Testis (tissue), 3 donors: ENCODE results near the gene ESR2. TPM values are rescaled to one million over a fixed set of nuclear protein-coding genes. Genes with fewer than 3 reads are reported as not detected.

Experiments
- DNase-seq: peaks from one replicate; pipeline ENCODE4 v3.0.0-alpha.2; 2019
- H3K27ac ChIP-seq, 2 donors: fragments of 200-600 bp; sonication (generic); one replicate each; pipeline ENCODE4 v1.5.1; 2019
- H3K27me3 ChIP-seq: fragments of 200-600 bp; sonication (generic); one replicate; pipeline ENCODE4 v1.5.1; 2019
- H3K36me3 ChIP-seq: fragments of 200-600 bp; sonication (generic); one replicate; pipeline ENCODE4 v1.5.1; 2017; ENCODE audit warnings: low read depth; ENCODE audit errors: missing control alignments
- H3K4me1 ChIP-seq: fragments of 200-600 bp; sonication (generic); one replicate; pipeline ENCODE4 v1.5.1; 2019
- H3K4me3 ChIP-seq, 2 donors: fragments of 200-600 bp; sonication (generic); one replicate each; pipeline ENCODE4 v1.5.1; 2017 to 2019
- H3K9me3 ChIP-seq: fragments of 200-600 bp; sonication (generic); one replicate; pipeline ENCODE4 v1.5.1; 2017
- POLR2A ChIP-seq: fragments of 450-650 bp; IDR thresholded peaks from one replicate; pipeline ENCODE4 v1.6.1; 2017; ENCODE audit warnings: antibody characterized with exemption, mild to moderate bottlenecking, moderate library complexity
- WGBS, 2 donors: methylation state at CpG; one replicate each; pipeline ENCODE4 v1.1.5; 2018; 5-methylcytosine and 5-hydroxymethylcytosine counted together
- intact Hi-C: fragments of 100-400 bp; cut with DNase I; formaldehyde crosslinking; loops from one replicate; pipeline ENCODE4 v1.15.1; 2023; ENCODE audit warnings: low total_unique reads
- polyA plus RNA-seq: library from polyadenylated mRNA; stranded (reverse); fragments of 350-450 nt; fragmentation: Illumina TruSeq; extraction: RNeasy Lipid Tissue Mini Kit (QIAGEN cat#74804); gene quantifications from one replicate; pipeline ENCODE4 v1.2.3, GENCODE V29; 2014; ENCODE audit warnings: low read depth, low replicate concordance; ENCODE audit not compliant: insufficient read depth
- total RNA-seq, 2 donors: library from RNA; depleted of rRNA; stranded (reverse); fragments of >200 nt; gene quantifications; one replicate each; pipeline ENCODE4 v1.2.3, GENCODE V29; 2016
- TF ChIP-seq, protein P1 (sequence below), 3 experiments: fragments of 450-650 bp in 2 of 3; fragments of 200-600 bp in 1 of 3; sonication (generic) in 1 of 3; IDR thresholded peaks; one replicate each; pipeline ENCODE4 v1.5.1; 2016 to 2019; ENCODE audit warnings: antibody characterized with exemption in 3 of 3, mild to moderate bottlenecking in 2 of 3, moderate library complexity in 1 of 3

Gene ESR2
- total and polyA plus RNA-seq, 3 donors from 2014 or later, result 17.2 to 33.3 (median 19.8) TPM

- no peak overlapping the region for H3K4me3 ChIP-seq
- no peaks in the 10 kb centered on the region for H3K9me3 ChIP-seq
- H3K4me1 ChIP-seq, result peaks cover 30% of the 10 kb centered on the region
- 62 to 74% methylated on average over 17 of the region's 17 CpGs for WGBS, 2 donors
- H3K36me3 ChIP-seq, result no peaks in the 10 kb centered on the region
- no peaks in the 10 kb centered on the region for H3K27me3 ChIP-seq
- intact Hi-C loops, result no loop called here
- peak overlapping the region; percentile 6 to 44 for H3K27ac ChIP-seq
- TF ChIP-seq POLR2A, result no peak
- TF ChIP-seq, protein P1, sequence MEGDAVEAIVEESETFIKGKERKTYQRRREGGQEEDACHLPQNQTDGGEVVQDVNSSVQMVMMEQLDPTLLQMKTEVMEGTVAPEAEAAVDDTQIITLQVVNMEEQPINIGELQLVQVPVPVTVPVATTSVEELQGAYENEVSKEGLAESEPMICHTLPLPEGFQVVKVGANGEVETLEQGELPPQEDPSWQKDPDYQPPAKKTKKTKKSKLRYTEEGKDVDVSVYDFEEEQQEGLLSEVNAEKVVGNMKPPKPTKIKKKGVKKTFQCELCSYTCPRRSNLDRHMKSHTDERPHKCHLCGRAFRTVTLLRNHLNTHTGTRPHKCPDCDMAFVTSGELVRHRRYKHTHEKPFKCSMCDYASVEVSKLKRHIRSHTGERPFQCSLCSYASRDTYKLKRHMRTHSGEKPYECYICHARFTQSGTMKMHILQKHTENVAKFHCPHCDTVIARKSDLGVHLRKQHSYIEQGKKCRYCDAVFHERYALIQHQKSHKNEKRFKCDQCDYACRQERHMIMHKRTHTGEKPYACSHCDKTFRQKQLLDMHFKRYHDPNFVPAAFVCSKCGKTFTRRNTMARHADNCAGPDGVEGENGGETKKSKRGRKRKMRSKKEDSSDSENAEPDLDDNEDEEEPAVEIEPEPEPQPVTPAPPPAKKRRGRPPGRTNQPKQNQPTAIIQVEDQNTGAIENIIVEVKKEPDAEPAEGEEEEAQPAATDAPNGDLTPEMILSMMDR (IDR thresholded peaks at IDR 0.05), result no peak
- DNase-seq, result no peak
Measured at GRCh38 chr14:64112867-64113678, 181.1 kb downstream of the ESR2 start.

DNA sequence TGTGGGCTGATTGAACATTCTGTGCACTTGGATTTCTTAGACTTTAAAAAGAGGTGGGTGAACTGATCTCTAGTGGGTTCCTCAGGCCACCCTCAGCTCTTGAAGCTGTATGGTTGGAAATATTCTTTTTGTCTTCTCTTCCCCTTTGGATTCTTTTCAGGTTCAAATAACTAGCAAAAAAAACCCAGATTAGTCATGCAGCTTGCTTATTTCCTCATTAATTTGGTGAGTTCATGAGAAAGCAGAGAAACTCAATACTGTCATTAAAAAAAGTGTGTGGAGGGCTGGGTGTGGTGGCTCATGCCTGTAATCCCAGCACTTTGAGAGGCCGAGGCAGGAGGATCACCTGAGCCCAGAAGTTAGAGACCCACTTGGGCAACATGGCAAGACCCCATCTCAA lies 183.4 kb downstream of the ESR2 start:
- intact Hi-C loops, result no loop called here
- DNase-seq, result peak; percentile 30
- WGBS, 2 donors, result 88 to 90% methylated on average over 1 of the region's 1 CpG
- H3K27ac ChIP-seq, result no peak overlapping the region
- H3K4me3 ChIP-seq, result no peak overlapping the region
- no peaks in the 10 kb centered on the region for H3K27me3 ChIP-seq
- H3K9me3 ChIP-seq, result no peaks in the 10 kb centered on the region
- H3K4me1 ChIP-seq, result peaks cover 30% of the 10 kb centered on the region
- TF ChIP-seq, protein P1 (IDR thresholded peaks at IDR 0.05), result no peak
- no peak for TF ChIP-seq POLR2A
- no peaks in the 10 kb centered on the region for H3K36me3 ChIP-seq

DNA sequence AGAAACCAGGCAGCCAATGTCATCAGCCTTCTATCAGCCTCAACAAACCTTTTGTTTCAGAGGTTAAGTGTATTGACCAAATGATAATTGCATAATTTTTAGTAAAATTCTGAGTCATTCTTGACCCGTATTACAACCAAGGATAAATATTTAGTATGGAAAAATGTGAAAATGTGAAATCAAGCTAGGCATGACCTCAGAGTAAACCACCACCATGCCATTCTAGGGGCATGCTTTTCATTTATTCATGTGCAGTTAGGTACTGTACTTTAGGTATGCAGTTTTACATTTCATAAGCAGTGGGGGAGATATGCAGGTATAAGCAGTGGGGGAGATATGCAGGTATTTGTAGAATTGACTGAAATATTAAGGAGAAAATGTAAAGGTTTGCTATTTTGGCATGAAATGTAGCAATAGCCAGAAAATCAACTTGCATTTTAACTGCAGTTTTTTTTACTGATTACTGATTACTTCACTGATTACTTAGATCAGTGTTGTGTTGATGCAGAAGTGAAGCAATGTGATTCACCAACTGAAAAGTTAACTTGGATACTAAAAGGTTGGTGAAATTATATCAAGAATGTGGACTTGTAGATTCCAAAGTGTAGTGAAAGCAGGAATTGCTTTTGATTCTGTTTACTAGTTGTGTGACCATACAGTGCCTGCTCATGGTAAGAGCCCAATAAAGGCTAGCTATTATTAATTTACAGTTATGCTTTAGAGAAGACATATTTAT lies 184.2 kb downstream of the ESR2 start:
- H3K27ac ChIP-seq, result peak overlapping the region in 1 of 2 donors; percentile 21
- no peaks in the 10 kb centered on the region for H3K9me3 ChIP-seq
- no peaks in the 10 kb centered on the region for H3K36me3 ChIP-seq
- H3K4me3 ChIP-seq, result no peak overlapping the region
- TF ChIP-seq, protein P1 (IDR thresholded peaks at IDR 0.05), result no peak
- TF ChIP-seq POLR2A, result no peak
- WGBS, 2 donors, result 64 to 79% methylated on average over 1 of the region's 1 CpG
- intact Hi-C loops, result no loop called here
- H3K4me1 ChIP-seq, result peaks cover 30% of the 10 kb centered on the region
- no peaks in the 10 kb centered on the region for H3K27me3 ChIP-seq
- no peak for DNase-seq

DNA sequence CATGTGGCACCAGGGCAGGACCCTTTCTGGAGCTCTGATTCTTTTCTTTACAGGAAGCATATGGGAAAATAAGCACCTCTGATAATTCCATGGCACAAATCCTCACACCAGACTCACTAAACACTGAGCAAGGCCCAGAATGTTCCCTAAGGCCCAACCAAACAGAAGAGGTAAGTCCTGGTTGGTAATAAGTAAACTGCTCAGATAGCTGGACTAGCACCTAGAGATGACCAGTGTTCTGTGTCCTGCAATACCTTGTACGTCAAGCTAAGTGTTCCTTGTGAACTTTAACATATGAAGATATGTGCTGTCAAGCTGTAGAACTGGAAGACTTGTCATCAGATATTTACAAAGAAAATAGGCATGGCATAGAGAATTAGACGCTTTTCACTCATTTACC lies 186.7 kb downstream of the ESR2 start:
- DNase-seq, result no peak
- Histone ChIP-seq H3K4me1 (peaks cover 13% of the 10 kb centered on the region), H3K27ac (no peak overlapping the region), H3K27me3 (no peaks in the 10 kb centered on the region), H3K36me3 (no peaks in the 10 kb centered on the region), H3K9me3 (no peaks in the 10 kb centered on the region), H3K4me3 (no peak overlapping the region)
- TF ChIP-seq, protein P1 (IDR thresholded peaks at IDR 0.05), result no peak
- TF ChIP-seq POLR2A, result no peak
- 86 to 96% methylated on average over 2 of the region's 2 CpGs for WGBS, 2 donors
- intact Hi-C loops, result no loop called here
